ENCODE measurements around the gene CCT4.

DNA sequence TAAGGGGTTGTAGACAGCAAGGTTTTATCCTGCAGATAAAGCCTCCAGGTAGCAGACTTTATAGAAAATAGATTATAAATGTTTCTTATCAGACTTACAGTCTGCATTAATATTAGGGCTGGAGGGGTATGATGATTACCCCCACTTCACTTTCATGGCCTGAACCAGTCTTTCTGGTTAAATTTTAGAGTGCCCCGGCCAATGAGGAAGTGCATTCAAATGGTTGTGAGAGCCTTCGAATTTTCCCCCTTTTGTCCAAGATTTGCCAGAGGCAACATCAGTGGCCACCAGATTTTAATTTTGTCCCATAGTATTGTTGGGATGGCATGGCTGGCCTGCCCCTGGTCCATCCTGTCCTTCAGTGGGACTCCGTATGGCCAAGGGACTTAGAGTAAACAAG, 48.6 kb upstream of the CCT4 start:
- TF ChIP-seq YY1 (IDR thresholded peaks at IDR 0.05; ENCODE audit: insufficient read depth, insufficient read length), result no peak
- no peak for TF ChIP-seq SUZ12 (IDR thresholded peaks at IDR 0.05; ENCODE audit: extremely low read depth, insufficient read depth, insufficient read length)
- no peak for TF ChIP-seq ZNF274 (IDR thresholded peaks at IDR 0.05; ENCODE audit: low read depth, low read length)

Measured in NT2/D1 (cell line).